ENCODE data around the gene PWP1.

PWP1 gene

DNA sequence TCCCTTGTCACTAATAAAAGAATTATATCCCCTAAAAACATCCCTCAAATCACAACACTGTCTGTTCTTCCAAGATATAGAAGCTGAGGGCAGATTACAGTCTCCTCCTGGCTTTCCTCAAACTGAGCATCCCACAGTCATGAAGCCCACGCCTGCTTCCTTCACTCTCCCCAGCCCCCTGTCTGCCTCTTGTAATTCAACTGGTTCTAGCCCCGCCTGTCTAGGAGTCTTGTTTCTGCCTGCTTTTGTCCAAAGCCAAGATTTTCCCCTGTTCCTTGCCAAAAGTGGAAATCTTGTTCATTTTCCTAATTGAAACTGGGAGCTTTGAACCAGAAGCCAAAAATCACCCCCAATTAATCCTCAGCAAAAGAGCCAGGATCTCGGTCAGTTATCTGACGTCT is 35.9 kb upstream of the PWP1 start:
- H3K27me3 ChIP-seq, result no peaks in the 10 kb centered on the region
- TF ChIP-seq, protein P1, sequence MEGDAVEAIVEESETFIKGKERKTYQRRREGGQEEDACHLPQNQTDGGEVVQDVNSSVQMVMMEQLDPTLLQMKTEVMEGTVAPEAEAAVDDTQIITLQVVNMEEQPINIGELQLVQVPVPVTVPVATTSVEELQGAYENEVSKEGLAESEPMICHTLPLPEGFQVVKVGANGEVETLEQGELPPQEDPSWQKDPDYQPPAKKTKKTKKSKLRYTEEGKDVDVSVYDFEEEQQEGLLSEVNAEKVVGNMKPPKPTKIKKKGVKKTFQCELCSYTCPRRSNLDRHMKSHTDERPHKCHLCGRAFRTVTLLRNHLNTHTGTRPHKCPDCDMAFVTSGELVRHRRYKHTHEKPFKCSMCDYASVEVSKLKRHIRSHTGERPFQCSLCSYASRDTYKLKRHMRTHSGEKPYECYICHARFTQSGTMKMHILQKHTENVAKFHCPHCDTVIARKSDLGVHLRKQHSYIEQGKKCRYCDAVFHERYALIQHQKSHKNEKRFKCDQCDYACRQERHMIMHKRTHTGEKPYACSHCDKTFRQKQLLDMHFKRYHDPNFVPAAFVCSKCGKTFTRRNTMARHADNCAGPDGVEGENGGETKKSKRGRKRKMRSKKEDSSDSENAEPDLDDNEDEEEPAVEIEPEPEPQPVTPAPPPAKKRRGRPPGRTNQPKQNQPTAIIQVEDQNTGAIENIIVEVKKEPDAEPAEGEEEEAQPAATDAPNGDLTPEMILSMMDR (IDR thresholded peaks at IDR 0.05), result no peak
- H3K9me3 ChIP-seq, result no peaks in the 10 kb centered on the region
- no peaks in the 10 kb centered on the region for H3K36me3 ChIP-seq
- H3K4me1 ChIP-seq (ENCODE audit: control insufficient read depth in 1 of 2, insufficient read depth in 1 of 2, low read depth in 1 of 2, low read length in 1 of 2), result no peaks in the 10 kb centered on the region
- H3K27ac ChIP-seq, result no peak overlapping the region
- H3K4me3 ChIP-seq (ENCODE audit: low read depth in 1 of 2, low read length in 1 of 2), result no peak overlapping the region

DNA sequence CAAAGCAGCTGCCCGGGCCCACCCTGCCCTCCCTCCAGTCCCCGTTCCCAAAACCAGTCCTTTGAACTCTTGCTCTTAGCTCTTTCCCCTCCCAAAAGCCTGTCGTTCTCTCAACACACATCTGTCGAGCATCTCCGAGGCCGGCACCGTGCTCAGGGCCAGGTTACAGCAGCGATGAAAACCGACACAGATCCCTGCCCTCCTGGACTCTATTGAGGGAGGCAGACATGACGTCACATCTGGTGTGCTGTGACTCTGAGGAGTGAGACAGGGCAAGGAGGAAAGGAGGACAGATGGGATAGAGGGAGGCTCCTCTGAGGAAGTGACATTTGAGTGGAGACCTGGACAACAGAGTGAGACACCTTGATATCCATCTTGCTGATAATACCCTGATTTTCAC is 34.6 kb upstream of the PWP1 start:
- Histone ChIP-seq H3K9me3 (no peaks in the 10 kb centered on the region), H3K4me3 (ENCODE audit: low read depth in 1 of 2, low read length in 1 of 2) (no peak overlapping the region), H3K36me3 (no peaks in the 10 kb centered on the region), H3K27me3 (no peaks in the 10 kb centered on the region), H3K27ac (no peak overlapping the region), H3K4me1 (ENCODE audit: control insufficient read depth in 1 of 2, insufficient read depth in 1 of 2, low read depth in 1 of 2, low read length in 1 of 2) (no peaks in the 10 kb centered on the region)
- TF ChIP-seq, protein P1 (IDR thresholded peaks at IDR 0.05), result no peak

DNA sequence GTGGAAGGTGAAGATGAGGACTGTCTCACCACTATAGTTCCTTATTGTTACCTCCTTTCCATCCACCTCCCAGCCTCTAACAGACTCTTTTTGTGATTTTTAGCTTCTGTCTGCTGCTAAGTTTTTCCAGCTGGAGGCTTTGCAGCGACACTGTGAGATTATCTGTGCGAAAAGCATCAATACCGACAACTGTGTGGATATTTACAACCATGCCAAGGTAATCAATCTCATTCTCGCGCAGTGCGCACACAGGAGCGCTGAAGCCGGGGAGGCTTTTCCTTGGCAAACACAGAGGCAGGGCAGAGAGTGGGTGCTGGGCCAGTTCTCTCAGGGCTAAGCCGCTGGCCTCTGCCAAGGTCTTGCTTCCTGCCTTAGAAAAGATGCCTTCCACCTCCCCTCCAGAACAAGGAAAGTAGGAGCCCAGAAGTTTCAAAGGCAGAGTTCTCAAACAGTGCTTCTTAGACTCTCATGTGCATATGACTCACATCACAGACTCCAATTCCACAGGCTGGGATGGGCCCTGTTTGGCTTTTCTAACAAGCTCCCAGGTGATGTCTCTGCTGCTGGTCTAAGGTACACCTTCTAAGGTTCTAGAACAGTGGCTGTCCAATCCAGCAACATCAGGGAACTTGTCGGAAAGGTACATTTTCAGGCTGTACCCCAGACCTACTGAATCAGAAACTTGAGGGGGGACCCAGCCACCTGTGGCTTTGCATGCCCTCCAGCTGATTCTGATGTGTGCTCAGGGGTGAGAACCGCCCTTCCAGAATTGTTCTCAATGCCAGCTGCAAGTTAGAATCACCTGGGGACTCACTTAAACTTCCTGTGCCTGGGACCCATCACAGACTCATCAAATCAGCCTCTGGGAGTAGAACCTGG is 33.8 kb upstream of the PWP1 start:
- Histone ChIP-seq H3K36me3 (no peaks in the 10 kb centered on the region), H3K4me1 (ENCODE audit: control insufficient read depth in 1 of 2, insufficient read depth in 1 of 2, low read depth in 1 of 2, low read length in 1 of 2) (no peaks in the 10 kb centered on the region), H3K27me3 (no peaks in the 10 kb centered on the region), H3K27ac (no peak overlapping the region), H3K9me3 (no peaks in the 10 kb centered on the region), H3K4me3 (ENCODE audit: low read depth in 1 of 2, low read length in 1 of 2) (no peak overlapping the region)
- TF ChIP-seq, protein P1 (IDR thresholded peaks at IDR 0.05), result no peak

DNA sequence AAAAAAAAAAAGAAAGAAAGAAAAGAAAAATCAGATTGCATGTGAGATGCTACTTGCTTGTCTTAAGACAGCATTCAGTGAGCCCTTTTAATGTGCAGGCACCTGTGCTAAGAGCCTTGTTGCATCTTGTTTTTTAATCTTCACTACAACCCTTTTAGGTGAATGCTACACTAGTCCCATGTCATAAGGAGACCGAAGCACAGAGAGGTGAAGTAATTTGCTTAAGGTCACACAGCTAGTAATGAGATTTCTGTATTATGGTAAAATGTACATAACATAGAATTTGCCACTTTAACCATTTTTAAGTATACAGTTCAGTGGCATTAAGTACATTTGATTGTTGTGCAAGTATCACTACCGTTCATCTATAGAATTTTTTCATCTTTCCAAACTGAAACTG is 32.1 kb upstream of the PWP1 start:
- no peaks in the 10 kb centered on the region for H3K4me1 ChIP-seq (ENCODE audit: control insufficient read depth in 1 of 2, insufficient read depth in 1 of 2, low read depth in 1 of 2, low read length in 1 of 2)
- H3K4me3 ChIP-seq (ENCODE audit: low read depth in 1 of 2, low read length in 1 of 2), result no peak overlapping the region
- no peaks in the 10 kb centered on the region for H3K27me3 ChIP-seq
- no peak overlapping the region for H3K27ac ChIP-seq
- no peaks in the 10 kb centered on the region for H3K9me3 ChIP-seq
- H3K36me3 ChIP-seq, result no peaks in the 10 kb centered on the region
- TF ChIP-seq, protein P1 (IDR thresholded peaks at IDR 0.05), result no peak

DNA sequence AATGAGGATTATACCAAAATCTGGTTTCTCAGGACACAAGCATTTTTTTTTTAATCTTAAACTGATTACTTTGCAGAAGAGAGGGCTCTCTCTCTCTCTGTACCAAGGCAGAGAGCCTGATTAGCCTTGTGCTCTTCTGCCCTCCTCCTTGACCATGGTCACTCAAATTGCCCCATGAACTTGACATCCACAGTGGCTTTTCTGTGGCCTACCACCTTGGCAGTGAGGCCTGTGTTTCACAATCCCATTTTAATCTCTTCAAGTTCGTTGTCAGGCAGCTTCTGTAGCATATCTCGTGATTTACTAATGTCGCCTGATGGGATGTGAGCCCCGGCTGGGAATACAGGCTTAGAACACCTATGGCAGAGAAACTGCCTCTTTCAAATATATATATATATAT is 30.7 kb upstream of the PWP1 start:
- Histone ChIP-seq H3K36me3 (no peaks in the 10 kb centered on the region), H3K27ac (no peak overlapping the region), H3K4me3 (ENCODE audit: low read depth in 1 of 2, low read length in 1 of 2) (no peak overlapping the region), H3K27me3 (no peaks in the 10 kb centered on the region), H3K4me1 (ENCODE audit: control insufficient read depth in 1 of 2, insufficient read depth in 1 of 2, low read depth in 1 of 2, low read length in 1 of 2) (peaks cover 4 to 6% of the 10 kb centered on the region in 2 experiments), H3K9me3 (no peaks in the 10 kb centered on the region)
- TF ChIP-seq, protein P1 (IDR thresholded peaks at IDR 0.05), result no peak
